GM18517 (cell line): ENCODE data around the gene LIPG.
A peak's percentile ranks its signal among the peaks of the same experiment; 100 is the strongest.

Experiments
- ATAC-seq: cut with Tn5 transposase; IDR thresholded peaks from one replicate; pipeline ENCODE4 v1.9.1; 2021; ENCODE audit warnings: mild to moderate bottlenecking, moderate library complexity; ENCODE audit not compliant: unreplicated experiment

LIPG gene

GRCh38 chr18:49610022-49610445 is 48.2 kb downstream of the LIPG start:
- ATAC-seq, result no peak

DNA sequence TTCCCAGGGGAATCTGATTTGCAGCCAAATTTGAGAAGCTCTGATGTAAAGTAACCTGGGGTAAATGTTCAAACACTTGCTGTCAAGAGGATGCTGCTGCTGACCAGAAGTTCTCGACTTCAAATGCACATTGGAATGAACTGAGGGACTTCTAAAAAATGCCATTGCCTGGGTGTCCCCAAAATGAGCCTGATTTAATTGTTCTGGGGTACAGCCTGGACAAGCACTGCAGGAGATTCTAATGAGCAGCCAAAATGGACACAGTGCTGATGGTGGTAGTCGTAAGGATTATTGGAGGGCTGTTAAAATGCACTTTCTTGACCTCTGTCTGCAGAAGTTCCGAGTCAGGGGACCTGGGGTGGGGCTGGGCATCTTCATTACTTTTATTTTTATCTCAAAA is 49.5 kb downstream of the LIPG start:
- ATAC-seq, result no peak

- ATAC-seq, result peak; percentile 95
These were observed 50.7 kb downstream of the LIPG start for GRCh38 chr18:49612515-49613033.

DNA sequence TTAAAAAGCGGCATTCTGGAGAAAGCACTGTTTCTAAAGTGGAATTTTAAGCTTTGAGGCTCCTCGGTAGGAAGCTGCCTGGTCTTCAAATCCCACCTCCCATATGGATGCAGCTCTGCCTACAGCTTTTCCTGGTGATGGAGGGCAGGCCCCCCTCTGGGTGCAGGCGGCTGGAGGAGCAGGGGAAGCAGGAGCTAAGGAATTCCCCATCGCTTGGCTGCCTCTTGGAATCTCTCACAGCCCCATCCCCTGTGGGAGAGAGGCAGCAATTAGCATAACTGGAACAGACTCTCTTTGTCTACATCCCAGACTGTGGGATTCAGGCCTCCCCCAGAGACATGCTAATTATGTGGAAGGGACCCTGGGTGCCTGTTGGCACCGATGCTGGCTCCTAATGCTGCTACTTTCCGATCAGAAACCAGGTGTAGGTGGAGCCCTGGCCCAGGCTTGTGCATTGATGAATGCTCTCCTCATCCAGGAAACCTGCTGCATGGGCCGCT is 51.3 kb downstream of the LIPG start:
- no peak for ATAC-seq

DNA sequence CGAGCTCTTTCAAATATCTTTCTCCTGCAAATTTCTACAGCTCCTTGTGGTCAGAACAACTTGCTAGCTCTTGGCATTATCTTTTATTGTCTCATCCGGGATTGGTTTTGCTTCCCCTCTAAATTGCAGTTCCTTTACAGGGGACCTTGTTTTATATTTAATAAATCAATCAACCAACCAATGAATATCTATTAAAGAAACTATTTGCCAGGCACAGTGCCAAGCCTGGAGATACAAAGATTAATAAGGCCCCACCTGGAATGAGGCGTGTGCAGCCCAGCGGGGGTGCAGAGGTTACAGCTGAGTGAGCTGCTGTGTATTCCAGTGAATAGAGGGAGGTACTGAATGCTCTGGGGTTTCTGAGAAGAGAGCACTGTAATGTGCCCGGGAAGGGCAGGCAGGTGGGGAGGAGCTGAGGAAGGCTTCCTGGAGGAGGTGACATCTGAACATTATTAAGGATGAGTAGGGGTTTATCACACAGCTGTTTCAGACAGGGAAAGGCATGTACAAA is 51.8 kb downstream of the LIPG start:
- ATAC-seq, result no peak

DNA sequence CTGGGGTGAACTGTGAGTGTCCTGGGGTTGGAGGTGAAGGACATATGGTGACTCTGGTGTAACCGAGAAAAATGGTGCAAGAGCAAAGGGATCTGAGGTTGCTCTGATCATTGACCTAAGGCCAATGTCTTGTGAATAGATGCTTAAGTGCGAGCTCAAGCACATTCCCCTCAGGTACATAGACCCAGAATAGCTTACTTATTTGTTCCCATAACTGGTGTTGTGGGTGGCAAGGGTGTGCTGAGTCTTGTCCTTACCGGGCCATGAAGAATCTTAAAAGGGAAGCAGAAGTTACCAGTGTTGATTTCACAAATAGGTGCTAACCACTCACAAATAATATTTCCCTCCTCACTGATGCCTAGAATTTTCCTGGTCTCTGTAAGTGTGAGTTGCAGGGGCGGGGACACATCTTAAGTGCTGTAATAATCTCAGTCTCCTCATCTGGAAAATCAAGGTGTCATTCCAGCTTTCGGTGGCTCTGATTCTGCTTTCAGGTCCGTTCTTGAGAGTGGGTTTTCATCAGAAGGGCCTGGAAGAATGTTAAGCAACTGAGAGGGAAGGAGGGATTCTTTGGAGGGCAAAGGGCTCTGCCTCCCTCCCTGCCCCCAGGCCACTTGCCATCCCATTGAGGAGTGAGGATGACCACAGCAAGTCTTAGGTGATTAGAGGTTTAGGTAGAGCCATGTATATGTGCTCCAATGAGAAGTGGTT is 54.9 kb downstream of the LIPG start:
- ATAC-seq, result no peak

DNA sequence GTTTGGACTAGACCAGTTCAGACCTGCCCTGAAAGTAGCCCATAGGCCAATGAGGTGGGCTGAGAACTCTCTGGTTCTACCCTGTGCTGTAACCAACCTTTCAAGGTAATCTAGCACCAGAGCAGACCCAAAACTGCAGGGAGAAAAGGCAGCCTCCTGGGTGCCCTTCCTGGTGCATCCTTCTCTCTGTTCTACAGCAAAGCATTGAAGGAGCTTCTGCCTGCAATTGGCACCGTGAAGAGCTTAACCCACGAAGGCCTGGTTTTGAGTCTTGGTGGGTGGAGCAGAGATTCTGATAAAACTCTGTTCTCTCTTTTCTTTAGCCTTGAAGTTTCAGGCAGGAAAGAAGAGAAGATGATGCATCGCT is 55.5 kb downstream of the LIPG start:
- no peak for ATAC-seq

GRCh38 chr18:49617865-49618264 is 56.0 kb downstream of the LIPG start:
- no peak for ATAC-seq

DNA sequence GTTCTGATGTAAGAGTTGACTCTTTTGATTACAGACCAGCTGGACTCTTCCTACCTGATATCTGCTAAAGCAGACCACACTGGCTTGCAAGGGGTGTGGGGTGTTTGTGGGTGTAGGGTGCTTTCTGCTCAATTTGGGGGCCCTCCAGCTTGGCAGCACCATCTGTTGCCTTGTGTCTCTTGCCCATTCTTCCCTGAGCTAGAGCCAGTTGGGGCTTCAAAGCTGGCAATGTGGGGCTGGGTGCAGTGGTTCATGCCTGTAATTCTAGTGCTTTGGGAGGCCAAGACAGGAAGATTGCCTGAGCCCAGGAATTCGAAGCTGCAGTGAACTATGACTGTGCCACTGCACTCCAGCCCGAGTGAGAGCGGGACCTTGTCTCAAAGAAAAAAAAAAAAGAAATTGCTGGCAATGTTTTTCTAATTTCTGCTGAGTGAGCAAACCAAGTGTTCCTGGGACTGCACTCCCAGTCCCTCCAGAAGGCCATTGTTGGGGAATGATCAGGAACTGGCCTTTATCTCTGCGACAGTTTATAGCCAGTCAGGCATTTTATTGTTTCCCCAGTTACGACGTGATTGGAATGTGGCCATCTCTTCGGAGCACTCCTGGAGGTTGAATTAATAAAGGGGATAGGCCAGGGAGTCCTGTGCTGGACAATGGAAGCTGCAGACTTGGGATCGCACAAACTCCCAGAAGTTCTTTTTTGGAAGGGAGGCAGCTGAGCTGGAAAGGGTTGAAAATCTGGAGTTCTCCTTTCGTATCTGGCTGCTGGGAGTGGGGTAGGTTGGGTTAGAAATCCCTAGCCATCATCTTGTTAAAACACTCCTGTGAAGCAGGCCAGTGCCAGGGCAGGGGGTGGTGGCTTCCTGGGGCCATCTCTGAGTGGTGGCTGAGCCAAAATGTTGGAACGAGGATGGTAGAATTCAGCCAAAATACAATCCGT is 57.2 kb downstream of the LIPG start:
- no peak for ATAC-seq

GRCh38 chr18:49619801-49620200 is 57.9 kb downstream of the LIPG start:
- no peak for ATAC-seq

- ATAC-seq, result no peak
These were observed 59.4 kb downstream of the LIPG start for GRCh38 chr18:49621301-49621700.

GRCh38 chr18:49621717-49622351 is 60.0 kb downstream of the LIPG start:
- ATAC-seq, result no peak

- no peak for ATAC-seq
These were observed 61.7 kb downstream of the LIPG start for GRCh38 chr18:49623571-49623970.

DNA sequence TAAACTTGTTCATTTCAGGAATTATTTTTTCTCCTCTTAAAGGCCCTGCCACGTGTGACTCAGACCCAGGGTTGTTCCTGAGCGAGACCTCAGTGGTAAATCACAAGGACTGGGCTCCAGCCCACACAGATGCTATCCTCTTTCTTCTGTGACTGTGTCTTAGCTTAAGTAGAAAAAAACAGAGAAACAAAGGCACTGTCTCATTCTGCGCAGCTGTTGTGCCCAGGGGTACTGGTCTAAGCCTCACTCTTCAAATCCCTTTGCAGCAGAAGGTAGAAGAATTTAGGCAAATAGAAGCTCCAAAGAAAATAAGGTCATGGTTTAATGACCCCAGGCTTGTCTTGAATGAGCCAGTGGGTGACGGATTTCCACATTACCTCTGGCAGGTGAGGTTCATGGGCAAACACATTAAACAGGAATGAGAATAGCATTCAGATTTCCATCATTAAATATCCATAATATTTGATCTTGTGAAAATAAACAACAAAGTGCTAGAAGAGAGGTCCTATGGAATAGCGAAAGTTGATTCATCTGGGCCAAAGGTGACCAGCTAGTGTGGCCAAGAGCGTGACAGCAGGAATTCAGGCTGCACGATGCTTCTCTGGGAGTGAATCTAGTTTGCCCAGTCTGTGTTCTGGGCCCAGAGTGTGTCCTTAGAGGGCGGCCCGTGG is 63.3 kb downstream of the LIPG start:
- no peak for ATAC-seq

DNA sequence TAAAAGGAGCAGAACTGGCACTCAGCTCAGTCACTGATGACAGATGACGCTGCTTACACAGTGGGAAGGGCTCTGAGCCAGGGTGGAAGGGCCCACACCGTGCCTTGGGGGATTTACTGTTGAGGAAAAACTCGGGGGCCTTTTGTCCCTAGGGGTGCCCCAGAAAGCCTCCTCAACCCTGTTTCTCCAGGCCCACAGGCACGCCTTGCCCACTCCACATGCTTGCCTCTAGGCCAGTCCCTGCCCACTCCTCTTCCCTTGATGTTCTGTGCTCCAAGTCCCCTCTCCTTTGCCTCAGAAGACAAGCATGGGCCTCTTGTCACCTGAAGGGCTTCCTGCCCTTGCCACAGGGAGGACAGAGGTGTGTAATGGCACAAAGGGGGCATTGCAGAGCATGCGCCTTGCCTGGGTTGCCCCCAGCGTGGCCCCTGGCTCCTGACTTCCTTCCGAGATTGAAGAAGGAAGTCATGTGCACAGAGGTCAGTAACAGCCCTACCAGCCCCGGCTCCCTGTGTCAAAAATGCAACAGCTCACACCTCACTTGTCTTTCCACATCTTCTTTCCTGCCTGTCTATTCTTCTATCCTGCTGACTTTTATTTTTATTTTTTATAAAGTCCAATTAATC is 65.1 kb downstream of the LIPG start:
- no peak for ATAC-seq

DNA sequence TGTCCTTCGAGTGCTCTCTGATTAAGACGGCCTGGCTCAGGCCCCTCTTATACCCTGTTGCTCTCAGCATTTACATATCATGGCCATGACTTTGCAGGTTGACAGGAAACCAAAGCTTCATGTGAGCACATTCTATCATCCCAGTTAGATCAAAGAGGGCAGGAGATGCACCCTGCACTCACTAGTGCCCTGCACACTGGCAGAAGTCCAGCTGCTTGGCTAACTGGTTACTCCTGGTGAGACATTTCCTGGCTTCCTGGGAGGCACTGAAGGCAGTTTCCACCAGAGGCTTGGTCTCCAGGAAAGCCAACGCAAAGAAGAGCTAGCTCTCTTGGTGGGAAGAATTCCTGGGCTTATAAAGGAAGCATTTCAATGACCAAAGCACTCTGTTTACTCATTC is 66.3 kb downstream of the LIPG start:
- no peak for ATAC-seq

- ATAC-seq, result no peak
These were observed 67.3 kb downstream of the LIPG start for GRCh38 chr18:49628881-49629795.

- ATAC-seq, result no peak
These were observed 68.4 kb downstream of the LIPG start for GRCh38 chr18:49630246-49630699.
